ENCODE results near the gene UPK1A. TPM values are rescaled to one million over a fixed set of nuclear protein-coding genes. Genes with fewer than 3 reads are reported as not detected.

The UPK1A gene
- total and polyA plus RNA-seq, 9 of the 15 experiments (the other 6 are each of a cell fraction or from before 2014, with no cell fraction given): 0.06 to 0.13 TPM; not detected in 7

DNA sequence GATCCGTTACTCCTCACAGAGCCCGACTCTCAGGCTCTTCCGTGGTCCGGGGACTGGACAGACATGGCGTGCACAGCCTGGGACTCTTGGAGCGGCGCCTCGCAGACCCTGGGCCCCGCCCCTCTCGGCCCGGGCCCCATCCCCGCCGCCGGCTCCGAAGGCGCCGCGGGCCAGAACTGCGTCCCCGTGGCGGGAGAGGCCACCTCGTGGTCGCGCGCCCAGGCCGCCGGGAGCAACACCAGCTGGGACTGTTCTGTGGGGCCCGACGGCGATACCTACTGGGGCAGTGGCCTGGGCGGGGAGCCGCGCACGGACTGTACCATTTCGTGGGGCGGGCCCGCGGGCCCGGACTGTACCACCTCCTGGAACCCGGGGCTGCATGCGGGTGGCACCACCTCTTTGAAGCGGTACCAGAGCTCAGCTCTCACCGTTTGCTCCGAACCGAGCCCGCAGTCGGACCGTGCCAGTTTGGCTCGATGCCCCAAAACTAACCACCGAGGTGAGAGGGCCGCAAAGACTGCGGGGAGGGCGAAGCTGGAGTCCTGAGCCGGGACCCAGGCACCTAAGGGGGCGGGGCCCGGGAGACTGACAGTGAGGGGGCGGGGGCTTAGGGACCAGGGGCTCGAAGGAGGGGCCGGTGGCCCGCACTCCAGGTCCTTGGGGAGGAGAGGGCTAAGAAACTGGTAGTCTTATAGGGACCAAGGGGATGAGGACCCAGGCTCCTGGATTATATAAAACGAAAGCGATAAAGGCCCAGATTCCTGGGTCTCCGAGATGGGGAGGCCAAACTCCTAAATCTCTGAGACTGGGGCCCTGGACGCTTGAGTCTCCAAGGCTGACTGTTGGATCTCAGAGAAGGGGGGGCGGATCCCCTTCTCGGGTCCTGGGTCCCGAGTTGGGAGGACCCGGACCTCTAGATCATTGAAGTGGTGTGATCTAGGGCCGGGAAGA lies 22.8 kb upstream of the UPK1A start (continued):
- TF ChIP-seq CCNT2 (IDR thresholded peaks at IDR 0.05; ENCODE audit: borderline replicate concordance, extremely low read depth, insufficient read length, low read depth, low read length): peak; percentile 81
- TF ChIP-seq, protein P1, sequence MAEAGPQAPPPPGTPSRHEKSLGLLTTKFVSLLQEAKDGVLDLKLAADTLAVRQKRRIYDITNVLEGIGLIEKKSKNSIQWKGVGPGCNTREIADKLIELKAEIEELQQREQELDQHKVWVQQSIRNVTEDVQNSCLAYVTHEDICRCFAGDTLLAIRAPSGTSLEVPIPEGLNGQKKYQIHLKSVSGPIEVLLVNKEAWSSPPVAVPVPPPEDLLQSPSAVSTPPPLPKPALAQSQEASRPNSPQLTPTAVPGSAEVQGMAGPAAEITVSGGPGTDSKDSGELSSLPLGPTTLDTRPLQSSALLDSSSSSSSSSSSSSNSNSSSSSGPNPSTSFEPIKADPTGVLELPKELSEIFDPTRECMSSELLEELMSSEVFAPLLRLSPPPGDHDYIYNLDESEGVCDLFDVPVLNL (CRISPR knock-in tag; IDR thresholded peaks at IDR 0.05; ENCODE audit: low read depth): peak; percentile 83
- TF ChIP-seq MEF2D (tag; conservative IDR thresholded peaks at IDR 0.05; ENCODE audit: low read depth): no peak
- TF ChIP-seq, protein P2, sequence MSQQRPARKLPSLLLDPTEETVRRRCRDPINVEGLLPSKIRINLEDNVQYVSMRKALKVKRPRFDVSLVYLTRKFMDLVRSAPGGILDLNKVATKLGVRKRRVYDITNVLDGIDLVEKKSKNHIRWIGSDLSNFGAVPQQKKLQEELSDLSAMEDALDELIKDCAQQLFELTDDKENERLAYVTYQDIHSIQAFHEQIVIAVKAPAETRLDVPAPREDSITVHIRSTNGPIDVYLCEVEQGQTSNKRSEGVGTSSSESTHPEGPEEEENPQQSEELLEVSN (IDR thresholded peaks at IDR 0.05; ENCODE audit: borderline replicate concordance in 1 of 2, extremely low read depth in 1 of 2, insufficient read depth in 1 of 2, insufficient read length in 1 of 2, low read depth in 1 of 2, low read length in 1 of 2, poor library complexity in 1 of 2, severe bottlenecking in 1 of 2): peak; percentile 99 to 100
- peak; percentile 52; the same call in 1 of the 2 replicates for TF ChIP-seq POLR2AphosphoS2 (IDR thresholded peaks at IDR 0.05; ENCODE audit: low read length)
- no peak for TF ChIP-seq ZNF551 (CRISPR knock-in tag; IDR thresholded peaks at IDR 0.05)
- TF ChIP-seq, protein P3, sequence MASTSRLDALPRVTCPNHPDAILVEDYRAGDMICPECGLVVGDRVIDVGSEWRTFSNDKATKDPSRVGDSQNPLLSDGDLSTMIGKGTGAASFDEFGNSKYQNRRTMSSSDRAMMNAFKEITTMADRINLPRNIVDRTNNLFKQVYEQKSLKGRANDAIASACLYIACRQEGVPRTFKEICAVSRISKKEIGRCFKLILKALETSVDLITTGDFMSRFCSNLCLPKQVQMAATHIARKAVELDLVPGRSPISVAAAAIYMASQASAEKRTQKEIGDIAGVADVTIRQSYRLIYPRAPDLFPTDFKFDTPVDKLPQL (IDR thresholded peaks at IDR 0.05; ENCODE audit: extremely low read depth, insufficient read length): no peak
- TF ChIP-seq, protein P4, sequence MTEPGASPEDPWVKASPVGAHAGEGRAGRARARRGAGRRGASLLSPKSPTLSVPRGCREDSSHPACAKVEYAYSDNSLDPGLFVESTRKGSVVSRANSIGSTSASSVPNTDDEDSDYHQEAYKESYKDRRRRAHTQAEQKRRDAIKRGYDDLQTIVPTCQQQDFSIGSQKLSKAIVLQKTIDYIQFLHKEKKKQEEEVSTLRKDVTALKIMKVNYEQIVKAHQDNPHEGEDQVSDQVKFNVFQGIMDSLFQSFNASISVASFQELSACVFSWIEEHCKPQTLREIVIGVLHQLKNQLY (CRISPR knock-in tag; conservative IDR thresholded peaks at IDR 0.05): 0 out of 4 replicates have a peak, but pooled peaks of 1 of the 2 experiments have one; percentile 40
- peak; percentile 67 for TF ChIP-seq NCOA6 (IDR thresholded peaks at IDR 0.05)
- TF ChIP-seq RBM15 (IDR thresholded peaks at IDR 0.05; ENCODE audit: insufficient read depth, low read length): no peak
- TF ChIP-seq, protein P5, sequence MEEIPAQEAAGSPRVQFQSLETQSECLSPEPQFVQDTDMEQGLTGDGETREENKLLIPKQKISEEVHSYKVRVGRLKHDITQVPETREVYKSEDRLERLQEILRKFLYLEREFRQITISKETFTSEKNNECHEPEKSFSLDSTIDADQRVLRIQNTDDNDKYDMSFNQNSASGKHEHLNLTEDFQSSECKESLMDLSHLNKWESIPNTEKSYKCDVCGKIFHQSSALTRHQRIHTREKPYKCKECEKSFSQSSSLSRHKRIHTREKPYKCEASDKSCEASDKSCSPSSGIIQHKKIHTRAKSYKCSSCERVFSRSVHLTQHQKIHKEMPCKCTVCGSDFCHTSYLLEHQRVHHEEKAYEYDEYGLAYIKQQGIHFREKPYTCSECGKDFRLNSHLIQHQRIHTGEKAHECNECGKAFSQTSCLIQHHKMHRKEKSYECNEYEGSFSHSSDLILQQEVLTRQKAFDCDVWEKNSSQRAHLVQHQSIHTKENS (CRISPR knock-in tag; IDR thresholded peaks at IDR 0.05): no peak
- no peak for TF ChIP-seq THRAP3 (IDR thresholded peaks at IDR 0.05; ENCODE audit: borderline replicate concordance)
- no peak for TF ChIP-seq CBFB (CRISPR knock-in tag; IDR thresholded peaks at IDR 0.05)
- no peak; the same call in 1 of the 2 replicates for TF ChIP-seq FOSL1 (tag; conservative IDR thresholded peaks at IDR 0.05)
- peak in 1 of 2 experiments; percentile 61; a peak in 1 of 4 replicates for TF ChIP-seq TRIM24 (IDR thresholded peaks at IDR 0.05)
- TF ChIP-seq, protein P6, sequence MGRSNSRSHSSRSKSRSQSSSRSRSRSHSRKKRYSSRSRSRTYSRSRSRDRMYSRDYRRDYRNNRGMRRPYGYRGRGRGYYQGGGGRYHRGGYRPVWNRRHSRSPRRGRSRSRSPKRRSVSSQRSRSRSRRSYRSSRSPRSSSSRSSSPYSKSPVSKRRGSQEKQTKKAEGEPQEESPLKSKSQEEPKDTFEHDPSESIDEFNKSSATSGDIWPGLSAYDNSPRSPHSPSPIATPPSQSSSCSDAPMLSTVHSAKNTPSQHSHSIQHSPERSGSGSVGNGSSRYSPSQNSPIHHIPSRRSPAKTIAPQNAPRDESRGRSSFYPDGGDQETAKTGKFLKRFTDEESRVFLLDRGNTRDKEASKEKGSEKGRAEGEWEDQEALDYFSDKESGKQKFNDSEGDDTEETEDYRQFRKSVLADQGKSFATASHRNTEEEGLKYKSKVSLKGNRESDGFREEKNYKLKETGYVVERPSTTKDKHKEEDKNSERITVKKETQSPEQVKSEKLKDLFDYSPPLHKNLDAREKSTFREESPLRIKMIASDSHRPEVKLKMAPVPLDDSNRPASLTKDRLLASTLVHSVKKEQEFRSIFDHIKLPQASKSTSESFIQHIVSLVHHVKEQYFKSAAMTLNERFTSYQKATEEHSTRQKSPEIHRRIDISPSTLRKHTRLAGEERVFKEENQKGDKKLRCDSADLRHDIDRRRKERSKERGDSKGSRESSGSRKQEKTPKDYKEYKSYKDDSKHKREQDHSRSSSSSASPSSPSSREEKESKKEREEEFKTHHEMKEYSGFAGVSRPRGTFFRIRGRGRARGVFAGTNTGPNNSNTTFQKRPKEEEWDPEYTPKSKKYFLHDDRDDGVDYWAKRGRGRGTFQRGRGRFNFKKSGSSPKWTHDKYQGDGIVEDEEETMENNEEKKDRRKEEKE (IDR thresholded peaks at IDR 0.05; ENCODE audit: borderline replicate concordance in 1 of 2, control insufficient read depth in 1 of 2, low read depth in 2 of 2, low read length in 1 of 2): peak in 1 of 2 experiments; percentile 94; a peak in 2 of 4 replicates

All from K562 (cell line).